Caco-2 (cell line): ENCODE data around the gene TLR10. TPM values are rescaled to one million over a fixed set of nuclear protein-coding genes. Genes with fewer than 3 reads are reported as not detected.

ENCODE experiments used
- BruUV-seq: library from RNA; stranded (reverse); fragments of 400-500 nt; replicated peaks from 2 replicates; lab custom pipeline; 2021; lab: Mats Ljungman, UMichigan
- CTCF ChIA-PET: fragments of 300-600 bp; sonication (Branson Sonifier 250); formaldehyde crosslinking; loops from one replicate; lab custom pipeline; 2022; ENCODE audit warnings: antibody characterized with exemption; lab: Charles Lee
- POLR2A ChIA-PET: fragments of 300-600 bp; sonication (Branson Sonifier 250); formaldehyde crosslinking; loops from one replicate; lab custom pipeline; 2022; ENCODE audit warnings: antibody characterized with exemption; lab: Charles Lee
- DNase-seq, 2 experiments: peaks; one replicate each; pipeline versions ENCODE4 v3.0.0 to v3.0.0-alpha.2; 2020 to 2022
- H3K27me3 ChIP-seq: replicated peaks from 2 replicates; pipeline ENCODE4 v1.6.0; 2011; ENCODE audit warnings: low read length; ENCODE audit not compliant: control insufficient read depth, insufficient read depth
- H3K36me3 ChIP-seq: 2 replicates; pipeline ENCODE4 v1.5.1; 2011; ENCODE audit warnings: low read length; ENCODE audit not compliant: control insufficient read depth, insufficient read depth
- H3K4me1 ChIP-seq: fragments of 250-450 bp; sonication (Bioruptor Pico); 2 replicates; pipeline ENCODE4 v1.5.1; 2020; ENCODE audit warnings: mild to moderate bottlenecking
- H3K4me3 ChIP-seq: 2 replicates; pipeline ENCODE4 v1.5.1; 2011; ENCODE audit warnings: low read depth, mild to moderate bottlenecking, control low read depth, low read length
- H3K9me3 ChIP-seq: fragments of 250-450 bp; sonication (Bioruptor Pico); 2 replicates; pipeline ENCODE4 v1.5.1; 2020; ENCODE audit warnings: mild to moderate bottlenecking, moderate library complexity
- H3K27ac Mint-ChIP-seq: one replicate; pipeline ENCODE4 v1.8.0; 2022; ENCODE audit warnings: mixed read lengths; ENCODE audit not compliant: unreplicated experiment
- H3K27me3 Mint-ChIP-seq: one replicate; pipeline ENCODE4 v1.8.0; 2022; ENCODE audit warnings: mixed read lengths; ENCODE audit not compliant: insufficient read depth, unreplicated experiment
- H3K36me3 Mint-ChIP-seq: one replicate; pipeline ENCODE4 v1.8.0; 2022; ENCODE audit warnings: mild to moderate bottlenecking, mixed read lengths; ENCODE audit not compliant: insufficient read depth, unreplicated experiment
- H3K4me1 Mint-ChIP-seq: one replicate; pipeline ENCODE4 v1.8.0; 2022; ENCODE audit warnings: low read depth, mixed read lengths; ENCODE audit not compliant: unreplicated experiment
- H3K4me3 Mint-ChIP-seq: one replicate; pipeline ENCODE4 v1.8.0; 2022; ENCODE audit warnings: mild to moderate bottlenecking, moderate library complexity, mixed read lengths; ENCODE audit not compliant: unreplicated experiment
- H3K9me3 Mint-ChIP-seq: one replicate; pipeline ENCODE4 v1.8.0; 2022; ENCODE audit warnings: mixed read lengths; ENCODE audit not compliant: unreplicated experiment
- intact Hi-C: fragments of 100-400 bp; cut with micrococcal nuclease; formaldehyde crosslinking; loops from one replicate; pipeline ENCODE4 v1.10.0; 2022; ENCODE audit not compliant: unreplicated experiment
- total RNA-seq: library from RNA; stranded (reverse); gene quantifications from 2 replicates; pipeline ENCODE4 v1.2.3, GENCODE V29; 2022
- TF ChIP-seq, protein P1 (sequence below), 2 experiments: fragments of 200-600 bp in 1 of 2; IDR thresholded peaks; 1 replicate in 1 of 2; 2 replicates in 1 of 2; pipeline versions ENCODE4 v1.5.1 to v1.8.0; 2011 to 2022; ENCODE audit warnings: antibody characterized with exemption in 1 of 2, control low read depth in 1 of 2, inconsistent platforms in 1 of 2, low read depth in 1 of 2, low read length in 1 of 2, mild to moderate bottlenecking in 1 of 2, moderate library complexity in 1 of 2; ENCODE audit not compliant: insufficient read depth in 1 of 2, severe bottlenecking in 1 of 2, unreplicated experiment in 1 of 2

TLR10 gene
- total RNA-seq, 1 experiment from 2014 or later, result not detected

DNA sequence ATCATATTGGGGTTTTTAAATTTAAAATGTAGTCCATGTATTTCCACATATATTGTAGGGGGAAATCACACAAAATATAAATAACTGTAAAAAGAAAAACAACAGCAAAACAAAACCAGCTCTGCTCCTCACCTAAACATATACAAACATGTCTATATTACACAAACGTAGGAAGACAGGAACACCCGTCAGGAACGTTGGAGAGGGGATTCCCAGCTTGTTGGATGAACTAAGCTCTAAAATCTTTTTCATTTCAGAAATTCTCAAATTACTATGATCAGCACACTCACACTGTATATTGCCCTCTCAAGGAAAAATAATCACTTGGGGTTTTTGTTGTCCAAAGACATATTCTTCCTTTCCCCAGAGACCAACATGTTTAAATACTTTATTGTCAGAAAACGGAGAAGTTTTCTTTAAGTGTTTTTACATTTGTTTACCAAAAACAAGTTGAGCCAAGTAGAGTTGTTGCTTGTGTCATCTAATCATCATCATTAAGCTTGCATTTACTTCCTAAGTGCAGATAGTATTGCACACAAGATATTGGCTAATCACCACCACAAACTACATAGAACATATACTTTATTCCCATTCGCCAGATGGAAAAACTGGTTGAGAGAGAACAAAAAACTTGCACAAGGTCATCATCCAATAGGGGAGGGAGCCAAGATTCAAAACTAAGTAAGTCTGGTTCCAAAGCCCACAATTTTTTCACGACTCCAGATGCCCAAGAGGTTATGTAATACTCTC lies 2.4 kb upstream of the TLR10 start:
- POLR2A ChIA-PET, result no interaction called here
- no peaks in the 10 kb centered on the region for H3K27me3 ChIP-seq
- no peaks in the 10 kb centered on the region for H3K36me3 Mint-ChIP-seq
- peaks cover 6% of the 10 kb centered on the region for H3K4me1 Mint-ChIP-seq
- H3K27me3 Mint-ChIP-seq, result peaks cover 2% of the 10 kb centered on the region
- no peaks in the 10 kb centered on the region for H3K9me3 Mint-ChIP-seq
- H3K9me3 ChIP-seq, result no peaks in the 10 kb centered on the region; the same call in 1 of the 2 replicates
- no TSS peak for BruUV-seq
- intact Hi-C loops, result no loop called here
- TF ChIP-seq, protein P1, sequence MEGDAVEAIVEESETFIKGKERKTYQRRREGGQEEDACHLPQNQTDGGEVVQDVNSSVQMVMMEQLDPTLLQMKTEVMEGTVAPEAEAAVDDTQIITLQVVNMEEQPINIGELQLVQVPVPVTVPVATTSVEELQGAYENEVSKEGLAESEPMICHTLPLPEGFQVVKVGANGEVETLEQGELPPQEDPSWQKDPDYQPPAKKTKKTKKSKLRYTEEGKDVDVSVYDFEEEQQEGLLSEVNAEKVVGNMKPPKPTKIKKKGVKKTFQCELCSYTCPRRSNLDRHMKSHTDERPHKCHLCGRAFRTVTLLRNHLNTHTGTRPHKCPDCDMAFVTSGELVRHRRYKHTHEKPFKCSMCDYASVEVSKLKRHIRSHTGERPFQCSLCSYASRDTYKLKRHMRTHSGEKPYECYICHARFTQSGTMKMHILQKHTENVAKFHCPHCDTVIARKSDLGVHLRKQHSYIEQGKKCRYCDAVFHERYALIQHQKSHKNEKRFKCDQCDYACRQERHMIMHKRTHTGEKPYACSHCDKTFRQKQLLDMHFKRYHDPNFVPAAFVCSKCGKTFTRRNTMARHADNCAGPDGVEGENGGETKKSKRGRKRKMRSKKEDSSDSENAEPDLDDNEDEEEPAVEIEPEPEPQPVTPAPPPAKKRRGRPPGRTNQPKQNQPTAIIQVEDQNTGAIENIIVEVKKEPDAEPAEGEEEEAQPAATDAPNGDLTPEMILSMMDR (IDR thresholded peaks at IDR 0.05; ENCODE audit: insufficient read depth in 1 of 2, low read depth in 1 of 2, low read length in 1 of 2, severe bottlenecking in 1 of 2, unreplicated experiment in 1 of 2), result no peak
- DNase-seq, result no peak
- H3K27ac Mint-ChIP-seq, result no peak overlapping the region
- H3K36me3 ChIP-seq, result no peaks in the 10 kb centered on the region
- CTCF ChIA-PET, result interaction anchor here (0.6 to 1.1 kb wide), 2 partner anchors 25 to 32 kb away, joined by 3 to 5 read pairs; no protein-coding TSS in a partner anchor
- H3K4me1 ChIP-seq, result no peaks in the 10 kb centered on the region
- no peak overlapping the region for H3K4me3 Mint-ChIP-seq
- H3K4me3 ChIP-seq, result no peak overlapping the region

DNA sequence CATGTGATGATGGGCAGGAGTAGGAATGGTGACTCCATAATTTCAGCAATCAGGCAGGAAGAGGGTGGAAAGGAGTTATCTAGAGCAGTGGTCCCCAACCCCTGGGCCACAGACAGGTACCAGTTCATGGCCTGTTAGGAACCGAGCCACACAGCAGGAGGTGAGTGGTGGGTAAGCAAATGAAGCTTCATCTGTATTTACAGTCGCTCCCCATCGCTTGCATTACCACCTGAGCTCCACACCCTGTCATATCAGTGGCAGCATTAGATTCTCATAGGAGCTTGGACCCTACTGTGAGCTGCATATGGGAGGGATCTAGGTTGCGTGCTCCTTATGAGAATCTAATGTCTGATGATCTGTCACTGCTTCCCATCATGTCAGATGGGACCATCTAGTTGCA lies 1.4 kb upstream of the TLR10 start:
- H3K36me3 ChIP-seq, result no peaks in the 10 kb centered on the region
- intact Hi-C loops, result no loop called here
- no peak overlapping the region for H3K4me3 Mint-ChIP-seq
- TF ChIP-seq, protein P1 (IDR thresholded peaks at IDR 0.05; ENCODE audit: insufficient read depth in 1 of 2, low read depth in 1 of 2, low read length in 1 of 2, severe bottlenecking in 1 of 2, unreplicated experiment in 1 of 2), result no peak
- no peaks in the 10 kb centered on the region for H3K9me3 Mint-ChIP-seq
- no peak overlapping the region for H3K27ac Mint-ChIP-seq
- no peaks in the 10 kb centered on the region for H3K27me3 ChIP-seq
- no peaks in the 10 kb centered on the region for H3K4me1 ChIP-seq
- BruUV-seq, result no TSS peak
- H3K9me3 ChIP-seq, result no peaks in the 10 kb centered on the region
- H3K27me3 Mint-ChIP-seq, result peaks cover 2% of the 10 kb centered on the region
- peaks cover 6% of the 10 kb centered on the region for H3K4me1 Mint-ChIP-seq
- ChIA-PET CTCF (interaction anchor here (0.6 kb wide), 1 partner anchor 314 kb away, joined by 4 read pairs; no protein-coding TSS in a partner anchor), POLR2A (no interaction called here)
- no peaks in the 10 kb centered on the region for H3K36me3 Mint-ChIP-seq
- no peak overlapping the region for H3K4me3 ChIP-seq
- DNase-seq, result no peak

DNA sequence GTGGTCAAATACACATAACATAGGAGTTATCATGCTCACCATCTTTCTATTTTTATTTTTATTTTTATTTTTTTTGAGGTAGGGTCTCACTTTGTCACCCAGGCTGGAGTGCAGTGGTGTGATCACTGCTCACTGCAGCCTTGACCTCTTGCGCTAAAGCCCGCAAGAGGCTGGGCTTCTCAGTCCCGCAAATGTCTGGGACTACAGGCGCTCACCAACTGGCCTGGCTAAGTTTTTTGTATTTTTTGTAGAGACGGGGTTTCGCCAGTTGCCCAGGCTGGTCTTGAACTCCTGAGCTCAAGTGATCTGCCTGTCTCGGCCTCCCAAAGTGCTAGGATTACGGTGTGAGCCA lies 295 bp upstream of the TLR10 start:
- BruUV-seq, result no TSS peak
- intact Hi-C loops, result loop anchor here (1.0 kb wide), 2 partner anchors 24 to 604 kb away; no protein-coding TSS in a partner anchor
- no peaks in the 10 kb centered on the region for H3K9me3 ChIP-seq
- H3K27ac Mint-ChIP-seq, result no peak overlapping the region
- DNase-seq, result no peak
- ChIA-PET POLR2A (no interaction called here), CTCF (interaction anchor here (0.8 to 2.2 kb wide), 6 partner anchors 20 to 714 kb away, joined by 4 to 42 read pairs (median 6); no protein-coding TSS in a partner anchor)
- peaks cover 7% of the 10 kb centered on the region for H3K4me1 ChIP-seq
- TF ChIP-seq, protein P1 (IDR thresholded peaks at IDR 0.05; ENCODE audit: insufficient read depth in 1 of 2, low read depth in 1 of 2, low read length in 1 of 2, severe bottlenecking in 1 of 2, unreplicated experiment in 1 of 2), result peak in 1 of 2 experiments; percentile 9
- no peaks in the 10 kb centered on the region for H3K9me3 Mint-ChIP-seq
- H3K36me3 Mint-ChIP-seq, result no peaks in the 10 kb centered on the region
- H3K4me1 Mint-ChIP-seq, result peaks cover 5% of the 10 kb centered on the region
- H3K36me3 ChIP-seq, result no peaks in the 10 kb centered on the region
- H3K27me3 Mint-ChIP-seq, result peaks cover 2% of the 10 kb centered on the region
- H3K4me3 ChIP-seq, result no peak overlapping the region
- H3K4me3 Mint-ChIP-seq, result no peak overlapping the region
- H3K27me3 ChIP-seq, result no peaks in the 10 kb centered on the region
